ENCODE measurements around the gene OR6V1. TPM values are rescaled to one million over a fixed set of nuclear protein-coding genes. Genes with fewer than 3 reads are reported as not detected.

Gene OR6V1
- total RNA-seq = not detected
- long read RNA-seq = 0 reads

GRCh38 chr7:143052041-143052440 lies at the start of gene OR6V1:
Gene OR6V1 (plus strand): TSS chr7:143052341. CDS start chr7:143052341, 0 bp downstream.
- H3K9me3 ChIP-seq = no peaks in the 10 kb centered on the region
- DNase-seq (no peak), ATAC-seq (no peak)
- H3K27ac ChIP-seq = no peak within 1 kb of the TSS
- H3K4me1 ChIP-seq = no peaks in the 10 kb centered on the region
- no peaks in the 10 kb centered on the region for H3K36me3 ChIP-seq
- intact Hi-C loops (cut with DNase I) = no loop called here
- no peak within 1 kb of the TSS for H3K4me3 ChIP-seq
- TF ChIP-seq CTCF (IDR thresholded peaks at IDR 0.05) = no peak
- no peaks in the 10 kb centered on the region for H3K27me3 ChIP-seq (ENCODE audit: low read depth)

- peak; percentile 58 to 59 for ATAC-seq
- Histone ChIP-seq H3K27me3 (ENCODE audit: low read depth) (peaks cover 4% of the 10 kb centered on the region), H3K27ac (no peak overlapping the region), H3K4me3 (peak overlapping the region; percentile 29), H3K36me3 (no peaks in the 10 kb centered on the region), H3K9me3 (no peaks in the 10 kb centered on the region), H3K4me1 (peaks cover 5% of the 10 kb centered on the region)
- no peak for TF ChIP-seq CTCF (IDR thresholded peaks at IDR 0.05)
- intact Hi-C loops (cut with DNase I) = no loop called here
- peak; percentile 47 for DNase-seq
Measured at GRCh38 chr7:143002898-143003297, 49.2 kb upstream of the OR6V1 start.

- intact Hi-C loops (cut with DNase I) = no loop called here
- H3K4me1 ChIP-seq = peaks cover 5% of the 10 kb centered on the region
- no peaks in the 10 kb centered on the region for H3K9me3 ChIP-seq
- H3K27me3 ChIP-seq (ENCODE audit: low read depth) = peaks cover 4% of the 10 kb centered on the region
- H3K27ac ChIP-seq = no peak overlapping the region
- H3K4me3 ChIP-seq = peak overlapping the region; percentile 29
- DNase-seq (no peak), ATAC-seq (peak; percentile 81 to 84)
- no peaks in the 10 kb centered on the region for H3K36me3 ChIP-seq
- peak; percentile 72 for TF ChIP-seq CTCF (IDR thresholded peaks at IDR 0.05)
Measured at GRCh38 chr7:143003393-143004051, 48.6 kb upstream of the OR6V1 start.

- peaks cover 4% of the 10 kb centered on the region for H3K27me3 ChIP-seq (ENCODE audit: low read depth)
- peaks cover 5% of the 10 kb centered on the region for H3K4me1 ChIP-seq
- no peaks in the 10 kb centered on the region for H3K36me3 ChIP-seq
- no peak for ATAC-seq
- TF ChIP-seq CTCF (IDR thresholded peaks at IDR 0.05) = no peak
- H3K4me3 ChIP-seq = no peak overlapping the region
- DNase-seq = no peak
- intact Hi-C loops (cut with DNase I) = loop anchor here (5.0 kb wide), 1 partner anchor 212 kb away; no protein-coding TSS in a partner anchor
- no peaks in the 10 kb centered on the region for H3K9me3 ChIP-seq
- no peak overlapping the region for H3K27ac ChIP-seq
Measured at GRCh38 chr7:143005632-143006260, 46.4 kb upstream of the OR6V1 start.

GRCh38 chr7:143008007-143008901 lies 43.9 kb upstream of the OR6V1 start:
- H3K27ac ChIP-seq = no peak overlapping the region
- ATAC-seq (peak; percentile 93 to 96), DNase-seq (peak; percentile 85)
- no peaks in the 10 kb centered on the region for H3K36me3 ChIP-seq
- no peak overlapping the region for H3K4me3 ChIP-seq
- intact Hi-C loops (cut with DNase I) = loop anchor here (5.0 kb wide), 1 partner anchor 209 kb away; no protein-coding TSS in a partner anchor
- H3K9me3 ChIP-seq = no peaks in the 10 kb centered on the region
- H3K27me3 ChIP-seq (ENCODE audit: low read depth) = peaks cover 4% of the 10 kb centered on the region
- H3K4me1 ChIP-seq = peaks cover 1% of the 10 kb centered on the region
- TF ChIP-seq CTCF (IDR thresholded peaks at IDR 0.05) = peak; percentile 96
